Epidermal melanocyte (primary cell): ENCODE measurements around the gene KLF1.
A peak's percentile ranks its signal among the peaks of the same experiment; 100 is the strongest.
"Not testable (repeated sequence)": the region's sequence is repeated elsewhere in the genome, so short reads cannot be mapped to it uniquely, and the experiment has no call there.

Experiments
- DNase-seq: peaks from one replicate; pipeline ENCODE4 v3.0.0; 2011; ENCODE audit warnings: low spot score; ENCODE audit not compliant: insufficient read length

The KLF1 gene

GRCh38 chr19:12890787-12891552, 4.0 kb upstream of the KLF1 start, which contains the start of gene GCDH:
GCDH (plus strand) TSS chr19:12891160; CDS start chr19:12891305, 145 bp downstream.
- peak; percentile 100 for DNase-seq

GRCh38 chr19:12890299-12890786, 3.3 kb upstream of the KLF1 start:
- DNase-seq: not testable (repeated sequence)

- no peak for DNase-seq
Measured at GRCh38 chr19:12888006-12888603, 1.1 kb upstream of the KLF1 start.

- DNase-seq: no peak
Measured at GRCh38 chr19:12886651-12886968, 391 bp downstream of the KLF1 start.

- DNase-seq: no peak
Measured at GRCh38 chr19:12885749-12886650, 1.0 kb downstream of the KLF1 start.

GRCh38 chr19:12884926-12885748, 1.9 kb downstream of the KLF1 start:
- no peak for DNase-seq

- DNase-seq: no peak
Measured at GRCh38 chr19:12884627-12884925, 2.4 kb downstream of the KLF1 start.

GRCh38 chr19:12884202-12884601, 2.8 kb downstream of the KLF1 start:
- DNase-seq: no peak

GRCh38 chr19:12882589-12882988, 4.4 kb downstream of the KLF1 start:
- DNase-seq: no peak

GRCh38 chr19:12881172-12881808, 5.7 kb downstream of the KLF1 start, which contains the start of gene DNASE2:
DNASE2 (minus strand) TSS chr19:12881449; CDS start chr19:12881375, 74 bp downstream.
- peak; percentile 99 for DNase-seq

GRCh38 chr19:12880551-12881171, 6.3 kb downstream of the KLF1 start:
- peak; percentile 24 for DNase-seq

GRCh38 chr19:12875086-12875485, 11.9 kb downstream of the KLF1 start:
- DNase-seq: no peak

- DNase-seq: no peak
Measured at GRCh38 chr19:12873891-12874745, 12.9 kb downstream of the KLF1 start.

GRCh38 chr19:12872941-12873890, 13.8 kb downstream of the KLF1 start:
- peak; percentile 43 for DNase-seq

GRCh38 chr19:12872255-12872654, 14.7 kb downstream of the KLF1 start:
- DNase-seq: no peak

GRCh38 chr19:12871681-12872080, 15.3 kb downstream of the KLF1 start:
- no peak for DNase-seq

GRCh38 chr19:12868540-12869112, 18.4 kb downstream of the KLF1 start:
- DNase-seq: no peak
